ENCODE results near the gene DHRS4. TPM values are rescaled to one million over a fixed set of nuclear protein-coding genes. Genes with fewer than 3 reads are reported as not detected.

Gene DHRS4
- polyA plus RNA-seq, 1 donor from 2014 or later: 7.8 TPM

DNA sequence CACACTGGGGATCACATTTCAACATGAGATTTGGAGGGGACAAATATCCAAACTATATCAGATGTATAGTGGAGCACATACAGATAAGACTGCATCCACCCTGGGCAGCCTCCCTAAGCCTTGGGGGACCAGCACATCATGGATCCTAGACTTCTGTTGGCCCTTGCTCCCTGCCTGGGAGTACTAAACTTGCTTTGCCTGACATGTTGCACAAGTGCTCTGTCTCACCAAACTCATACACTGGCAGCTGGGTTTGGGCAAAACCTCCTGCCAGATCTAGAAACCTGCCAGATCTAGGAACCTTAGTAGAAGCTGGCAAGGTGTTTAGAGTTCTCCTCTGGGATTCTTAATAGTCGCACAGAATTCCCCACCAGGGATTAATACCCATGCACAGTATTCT is 18.4 kb upstream of the DHRS4 start:
- TF ChIP-seq POLR2AphosphoS5 (IDR thresholded peaks at IDR 0.05) (no peak), SMC3 (conservative IDR thresholded peaks at IDR 0.05; ENCODE audit: poor library complexity) (no peak), TAF1 (IDR thresholded peaks at IDR 0.05; ENCODE audit: low read depth) (no peak)
- Histone ChIP-seq H3K4me3 (ENCODE audit: low read length) (no peak overlapping the region), H4K20me1 (ENCODE audit: insufficient read depth) (no peaks in the 10 kb centered on the region), H3K9me3 (ENCODE audit: low read length) (no peaks in the 10 kb centered on the region), H3K9me2 (ENCODE audit: insufficient read depth, low read length) (no peaks in the 10 kb centered on the region), H3K9ac (ENCODE audit: low read length) (no peak overlapping the region), H3K36me3 (ENCODE audit: insufficient read depth, low read length) (no peaks in the 10 kb centered on the region), H3F3A (ENCODE audit: insufficient read depth, low read length, poor library complexity, severe bottlenecking) (no peaks in the 10 kb centered on the region), H3K79me2 (replicated peaks; ENCODE audit: insufficient read depth, low read length) (no peaks in the 10 kb centered on the region), H3K27ac (ENCODE audit: low read length) (no peak overlapping the region), H2AFZ (ENCODE audit: low read depth, low read length) (no peak overlapping the region), H3K4me2 (ENCODE audit: low read length) (no peak overlapping the region), H3K27me3 (ENCODE audit: insufficient read depth, low read depth, low read length) (no peaks in the 10 kb centered on the region)

GRCh38 chr14:23936084-23936829 is 17.3 kb upstream of the DHRS4 start:
- no peak for TF ChIP-seq EP300 (conservative IDR thresholded peaks at IDR 0.05; ENCODE audit: poor library complexity, severe bottlenecking)
- no peak for TF ChIP-seq SMC3 (conservative IDR thresholded peaks at IDR 0.05; ENCODE audit: poor library complexity)
- TF ChIP-seq TAF1 (IDR thresholded peaks at IDR 0.05; ENCODE audit: low read depth): no peak
- no peaks in the 10 kb centered on the region for H3K36me3 ChIP-seq (ENCODE audit: insufficient read depth, low read length)
- no peak overlapping the region for H3K27ac ChIP-seq (ENCODE audit: low read length)
- H3K9me2 ChIP-seq (ENCODE audit: insufficient read depth, low read length): no peaks in the 10 kb centered on the region
- H3K4me3 ChIP-seq (ENCODE audit: low read length): no peak overlapping the region
- H3K9ac ChIP-seq (ENCODE audit: low read length): no peak overlapping the region
- peaks cover 2% of the 10 kb centered on the region for H3K9me3 ChIP-seq (ENCODE audit: low read length)
- no peaks in the 10 kb centered on the region for H3K27me3 ChIP-seq (ENCODE audit: insufficient read depth, low read depth, low read length)
- H4K20me1 ChIP-seq (ENCODE audit: insufficient read depth): no peaks in the 10 kb centered on the region
- H2AFZ ChIP-seq (ENCODE audit: low read depth, low read length): no peak overlapping the region
- H3K79me2 ChIP-seq (replicated peaks; ENCODE audit: insufficient read depth, low read length): no peaks in the 10 kb centered on the region
- no peak overlapping the region for H3K4me2 ChIP-seq (ENCODE audit: low read length)
- H3F3A ChIP-seq (ENCODE audit: insufficient read depth, low read length, poor library complexity, severe bottlenecking): no peaks in the 10 kb centered on the region

DNA sequence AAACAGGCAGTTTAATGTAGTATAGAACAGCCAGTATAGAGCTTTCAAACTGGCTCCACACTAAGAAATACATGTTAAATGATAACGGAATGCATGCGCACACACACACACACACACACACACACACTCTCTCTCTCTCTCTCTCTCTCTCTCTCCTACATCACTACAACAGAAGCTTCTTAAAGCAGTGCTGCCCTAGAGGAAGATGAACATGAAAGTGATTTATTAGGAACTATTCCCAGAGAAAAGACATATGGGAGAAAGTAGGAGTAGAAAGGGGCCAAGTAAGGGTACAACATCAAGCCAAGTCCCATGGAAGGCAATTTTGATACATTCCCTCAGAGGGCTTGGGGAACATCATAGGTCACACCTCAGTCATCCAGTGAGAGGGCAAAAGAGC is 16.4 kb upstream of the DHRS4 start:
- Histone ChIP-seq H3K9me2 (ENCODE audit: insufficient read depth, low read length) (no peaks in the 10 kb centered on the region), H3K36me3 (ENCODE audit: insufficient read depth, low read length) (no peaks in the 10 kb centered on the region), H3K27ac (ENCODE audit: low read length) (no peak overlapping the region), H2AFZ (ENCODE audit: low read depth, low read length) (no peak overlapping the region), H3K4me3 (ENCODE audit: low read length) (no peak overlapping the region), H3K9me3 (ENCODE audit: low read length) (peaks cover 3% of the 10 kb centered on the region), H3F3A (ENCODE audit: insufficient read depth, low read length, poor library complexity, severe bottlenecking) (no peaks in the 10 kb centered on the region), H3K79me2 (replicated peaks; ENCODE audit: insufficient read depth, low read length) (no peaks in the 10 kb centered on the region), H3K4me2 (ENCODE audit: low read length) (no peak overlapping the region), H4K20me1 (ENCODE audit: insufficient read depth) (no peaks in the 10 kb centered on the region), H3K9ac (ENCODE audit: low read length) (no peak overlapping the region), H3K27me3 (ENCODE audit: insufficient read depth, low read depth, low read length) (no peaks in the 10 kb centered on the region)
- no peak for TF ChIP-seq MXI1 (conservative IDR thresholded peaks at IDR 0.05; ENCODE audit: poor library complexity, severe bottlenecking)
- no peak for TF ChIP-seq REST (IDR thresholded peaks at IDR 0.05; ENCODE audit: borderline replicate concordance)
- TF ChIP-seq SMC3 (conservative IDR thresholded peaks at IDR 0.05; ENCODE audit: poor library complexity): no peak
- TF ChIP-seq EP300 (conservative IDR thresholded peaks at IDR 0.05; ENCODE audit: poor library complexity, severe bottlenecking): no peak
- TF ChIP-seq, protein P1, sequence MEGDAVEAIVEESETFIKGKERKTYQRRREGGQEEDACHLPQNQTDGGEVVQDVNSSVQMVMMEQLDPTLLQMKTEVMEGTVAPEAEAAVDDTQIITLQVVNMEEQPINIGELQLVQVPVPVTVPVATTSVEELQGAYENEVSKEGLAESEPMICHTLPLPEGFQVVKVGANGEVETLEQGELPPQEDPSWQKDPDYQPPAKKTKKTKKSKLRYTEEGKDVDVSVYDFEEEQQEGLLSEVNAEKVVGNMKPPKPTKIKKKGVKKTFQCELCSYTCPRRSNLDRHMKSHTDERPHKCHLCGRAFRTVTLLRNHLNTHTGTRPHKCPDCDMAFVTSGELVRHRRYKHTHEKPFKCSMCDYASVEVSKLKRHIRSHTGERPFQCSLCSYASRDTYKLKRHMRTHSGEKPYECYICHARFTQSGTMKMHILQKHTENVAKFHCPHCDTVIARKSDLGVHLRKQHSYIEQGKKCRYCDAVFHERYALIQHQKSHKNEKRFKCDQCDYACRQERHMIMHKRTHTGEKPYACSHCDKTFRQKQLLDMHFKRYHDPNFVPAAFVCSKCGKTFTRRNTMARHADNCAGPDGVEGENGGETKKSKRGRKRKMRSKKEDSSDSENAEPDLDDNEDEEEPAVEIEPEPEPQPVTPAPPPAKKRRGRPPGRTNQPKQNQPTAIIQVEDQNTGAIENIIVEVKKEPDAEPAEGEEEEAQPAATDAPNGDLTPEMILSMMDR (IDR thresholded peaks at IDR 0.05; ENCODE audit: poor library complexity, severe bottlenecking): no peak
- no peak for TF ChIP-seq POLR2AphosphoS5 (IDR thresholded peaks at IDR 0.05)
- no peak for TF ChIP-seq TAF1 (IDR thresholded peaks at IDR 0.05; ENCODE audit: low read depth)
- no peak for TF ChIP-seq EZH2 (IDR thresholded peaks at IDR 0.05; ENCODE audit: borderline replicate concordance, insufficient read depth, low read length, poor library complexity, severe bottlenecking)
- TF ChIP-seq RAD21 (conservative IDR thresholded peaks at IDR 0.05): no peak

Measured in neural cell (in vitro differentiated cells).